ENCODE measurements around the gene ATP5F1E. TPM values are rescaled to one million over a fixed set of nuclear protein-coding genes. Genes with fewer than 3 reads are reported as not detected.

Gene ATP5F1E
- total and polyA plus RNA-seq, 10 of the 15 experiments (the other 5 are each of a cell fraction or from before 2014, with no cell fraction given), result 49.0 to 407 (median 117) TPM

GRCh38 chr20:59004763-59005522 is 27.2 kb downstream of the ATP5F1E start (continued):
- peak; percentile 36 for TF ChIP-seq E2F8 (IDR thresholded peaks at IDR 0.05; ENCODE audit: low read depth, partially characterized antibody)
- peak; percentile 80 for TF ChIP-seq CHD2 (IDR thresholded peaks at IDR 0.05; ENCODE audit: borderline replicate concordance, low read depth, low read length)
- TF ChIP-seq BMI1 (IDR thresholded peaks at IDR 0.05; ENCODE audit: borderline replicate concordance), result peak; percentile 39; the same call in 1 of the 2 replicates
- TF ChIP-seq POU2F2 (IDR thresholded peaks at IDR 0.05; ENCODE audit: borderline replicate concordance, low read depth, low read length), result peak; percentile 87; the same call in 2 of the 3 replicates
- TF ChIP-seq KDM1A (IDR thresholded peaks at IDR 0.05; ENCODE audit: borderline replicate concordance), result no peak
- peak; percentile 60 for TF ChIP-seq SMAD1 (IDR thresholded peaks at IDR 0.05; ENCODE audit: low read depth, partially characterized antibody)
- TF ChIP-seq TBL1XR1 (IDR thresholded peaks at IDR 0.05; ENCODE audit: low read depth, low read length), result peak; percentile 96
- TF ChIP-seq HCFC1 (IDR thresholded peaks at IDR 0.05; ENCODE audit: low read length), result no peak
- no peak for TF ChIP-seq SREBF1 (IDR thresholded peaks at IDR 0.05; ENCODE audit: low read length)
- peak; percentile 80 for TF ChIP-seq IRF4 (IDR thresholded peaks at IDR 0.05; ENCODE audit: low read depth, low read length)
- no peak for TF ChIP-seq RFX5 (IDR thresholded peaks at IDR 0.05; ENCODE audit: low read depth, low read length)
- peak; percentile 52; the same call in 1 of the 2 replicates for TF ChIP-seq PML (IDR thresholded peaks at IDR 0.05; ENCODE audit: low read length)
- TF ChIP-seq MAX (IDR thresholded peaks at IDR 0.05; ENCODE audit: low read depth, low read length), result no peak; the same call in 1 of the 2 replicates
- peak; percentile 55 for TF ChIP-seq BCL3 (IDR thresholded peaks at IDR 0.05; ENCODE audit: borderline replicate concordance, insufficient read depth, low read depth, low read length, poor library complexity, severe bottlenecking)
- no peak for TF ChIP-seq ATF3 (IDR thresholded peaks at IDR 0.05; ENCODE audit: borderline replicate concordance, extremely low read depth, low read depth, low read length)
- TF ChIP-seq STAT3 (IDR thresholded peaks at IDR 0.05; ENCODE audit: low read depth, low read length), result peak; percentile 80
- TF ChIP-seq MEF2B (IDR thresholded peaks at IDR 0.05; ENCODE audit: partially characterized antibody, poor library complexity, severe bottlenecking), result peak; percentile 98
- TF ChIP-seq RELB (IDR thresholded peaks at IDR 0.05; ENCODE audit: low read depth), result peak; percentile 97; the same call in 1 of the 2 replicates
- peak; percentile 64; the same call in 1 of the 2 replicates for TF ChIP-seq ATF2 (IDR thresholded peaks at IDR 0.05; ENCODE audit: low read length)
- no peak for TF ChIP-seq KLF5 (IDR thresholded peaks at IDR 0.05; ENCODE audit: partially characterized antibody)
- no peak for TF ChIP-seq SIX5 (IDR thresholded peaks at IDR 0.05; ENCODE audit: low read depth, low read length, severe bottlenecking)
- peak; percentile 44 for TF ChIP-seq FOXK2 (IDR thresholded peaks at IDR 0.05)

All from GM12878 (cell line).